Right atrium auricular region (tissue), 2 donors: Measurements from ENCODE around the gene KIF15. TPM values are rescaled to one million over a fixed set of nuclear protein-coding genes. Genes with fewer than 3 reads are reported as not detected.

Experiments used
- DNase-seq: peaks from one replicate; pipeline ENCODE4 v3.0.0-alpha.2; 2019; ENCODE audit warnings: low spot score
- H3K27ac ChIP-seq, 2 donors: fragments of 200-600 bp; sonication (generic); 1 replicate in 1 of 2; 2 replicates in 1 of 2; pipeline ENCODE4 v1.5.1; 2016 to 2019
- H3K27me3 ChIP-seq, 2 donors: fragments of 200-600 bp; sonication (generic); one replicate each; pipeline versions ENCODE4 v1.5.1 to v1.6.0; 2017 to 2019
- H3K36me3 ChIP-seq: fragments of 200-600 bp; sonication (generic); one replicate; pipeline ENCODE4 v1.5.1; 2016
- H3K4me1 ChIP-seq, 2 donors: fragments of 200-600 bp; sonication (generic); one replicate each; pipeline versions ENCODE4 v1.5.1 to v1.6.0; 2017 to 2019
- H3K4me3 ChIP-seq, 2 donors: fragments of 200-600 bp; sonication (generic); 1 replicate in 1 of 2; 2 replicates in 1 of 2; pipeline ENCODE4 v1.5.1; 2017 to 2019; ENCODE audit warnings: mild to moderate bottlenecking in 1 of 2, moderate library complexity in 1 of 2
- H3K9me3 ChIP-seq, 2 donors: fragments of 200-600 bp; sonication (generic); one replicate each; pipeline ENCODE4 v1.5.1; 2019
- CTCF ChIP-seq, 2 donors: fragments of 200-600 bp; sonication (generic); IDR thresholded peaks; one replicate each; pipeline ENCODE4 v1.5.1; 2019; ENCODE audit warnings: antibody characterized with exemption in 2 of 2
- total RNA-seq, 2 donors: library from RNA; depleted of rRNA; stranded (reverse); fragments of >200 nt; gene quantifications; one replicate each; pipeline ENCODE4 v1.1.0, GENCODE V29; 2016

The KIF15 gene
- total RNA-seq, 2 donors from 2014 or later, result 0.24 to 0.63 TPM

- Histone ChIP-seq H3K9me3 (peaks cover 34 to 87% of the 10 kb centered on the region in 2 donors), H3K4me3 (peak within 1 kb of the TSS; percentile 61 to 73), H3K27me3 (no peaks in the 10 kb centered on the region), H3K27ac (peak within 1 kb of the TSS in 1 of 2 donors; percentile 61), H3K4me1 (no peaks in the 10 kb centered on the region), H3K36me3 (peaks cover 33% of the 10 kb centered on the region)
- TF ChIP-seq CTCF (IDR thresholded peaks at IDR 0.05), result peak in 1 of 2 donors; percentile 27
- peak; percentile 95 for DNase-seq
Measured at GRCh38 chr3:44729384-44729910, 32.1 kb upstream of the KIF15 start, which contains the start of gene ZNF501. Gene ZNF501 (plus strand): TSS chr3:44729635. CDS start chr3:44734422, 4,787 bp downstream.

- Histone ChIP-seq H3K4me3 (no peak overlapping the region), H3K36me3 (peaks cover 41% of the 10 kb centered on the region), H3K27me3 (no peaks in the 10 kb centered on the region), H3K4me1 (no peaks in the 10 kb centered on the region), H3K27ac (no peak overlapping the region), H3K9me3 (peaks cover 36 to 96% of the 10 kb centered on the region in 2 donors)
- no peak for TF ChIP-seq CTCF (IDR thresholded peaks at IDR 0.05)
- no peak for DNase-seq
Measured at GRCh38 chr3:44734646-44735168, 26.9 kb upstream of the KIF15 start.

- H3K27me3 ChIP-seq, result no peaks in the 10 kb centered on the region
- H3K4me1 ChIP-seq, result peaks cover 0 to 15% of the 10 kb centered on the region in 2 donors
- no peak for TF ChIP-seq CTCF (IDR thresholded peaks at IDR 0.05)
- peak overlapping the region; percentile 86 to 94 for H3K4me3 ChIP-seq
- peaks cover 4% of the 10 kb centered on the region for H3K36me3 ChIP-seq
- H3K27ac ChIP-seq, result peak overlapping the region; percentile 63 to 89
- no peak for DNase-seq
- peaks cover 0 to 5% of the 10 kb centered on the region in 2 donors for H3K9me3 ChIP-seq
Measured at GRCh38 chr3:44761101-44761423, 532 bp upstream of the KIF15 start.

GRCh38 chr3:44762170-44762677 is 630 bp downstream of the KIF15 start:
- Histone ChIP-seq H3K4me3 (peak overlapping the region; percentile 86 to 94), H3K36me3 (peaks cover 4% of the 10 kb centered on the region), H3K27ac (no peak overlapping the region), H3K4me1 (peaks cover 0 to 15% of the 10 kb centered on the region in 2 donors), H3K27me3 (no peaks in the 10 kb centered on the region), H3K9me3 (peaks cover 0 to 5% of the 10 kb centered on the region in 2 donors)
- no peak for DNase-seq
- no peak for TF ChIP-seq CTCF (IDR thresholded peaks at IDR 0.05)

- no peak for TF ChIP-seq CTCF (IDR thresholded peaks at IDR 0.05)
- Histone ChIP-seq H3K4me3 (no peak overlapping the region), H3K36me3 (peaks cover 4% of the 10 kb centered on the region), H3K27me3 (no peaks in the 10 kb centered on the region), H3K4me1 (peaks cover 0 to 15% of the 10 kb centered on the region in 2 donors), H3K27ac (no peak overlapping the region), H3K9me3 (peaks cover 0 to 5% of the 10 kb centered on the region in 2 donors)
- no peak for DNase-seq
Measured at GRCh38 chr3:44762690-44763089, 1.1 kb downstream of the KIF15 start.
